ENCODE measurements around the gene SORBS1. TPM values are rescaled to one million over a fixed set of nuclear protein-coding genes. Genes with fewer than 3 reads are reported as not detected.

Gene SORBS1
- total RNA-seq, 4 donors from 2014 or later = 28.1 to 92.5 (median 41.7) TPM

- H3K4me1 ChIP-seq = no peaks in the 10 kb centered on the region
- H3K27ac ChIP-seq = no peak overlapping the region
- TF ChIP-seq POLR2A (IDR thresholded peaks at IDR 0.05) (no peak), EP300 (IDR thresholded peaks at IDR 0.05) (no peak), CTCF (IDR thresholded peaks at IDR 0.05) (no peak), POLR2AphosphoS5 (IDR thresholded peaks at IDR 0.05) (no peak)
- H3K9me3 ChIP-seq = no peaks in the 10 kb centered on the region
- WGBS = 81% methylated on average over 3 of the region's 3 CpGs
- H3K36me3 ChIP-seq = peaks cover 20% of the 10 kb centered on the region
- DNase-seq (ENCODE audit: low spot score in 2 of 2) = no peak
- H3K4me3 ChIP-seq = no peak overlapping the region
- H3K27me3 ChIP-seq = no peaks in the 10 kb centered on the region
Observed at GRCh38 chr10:95341716-95342130, 219.4 kb downstream of the SORBS1 start.

GRCh38 chr10:95339863-95340262 lies 221.3 kb downstream of the SORBS1 start:
- Histone ChIP-seq H3K27me3 (no peaks in the 10 kb centered on the region), H3K4me1 (peaks cover 4% of the 10 kb centered on the region), H3K4me3 (no peak overlapping the region), H3K9me3 (no peaks in the 10 kb centered on the region), H3K27ac (no peak overlapping the region), H3K36me3 (peaks cover 20% of the 10 kb centered on the region)
- TF ChIP-seq CTCF (IDR thresholded peaks at IDR 0.05) (no peak), POLR2A (IDR thresholded peaks at IDR 0.05) (no peak), EP300 (IDR thresholded peaks at IDR 0.05) (no peak)
- no peak for DNase-seq (ENCODE audit: low spot score in 2 of 2)
- WGBS = 93% methylated on average over 1 of the region's 1 CpG

- no peak overlapping the region for H3K27ac ChIP-seq
- WGBS = 82% methylated on average over 10 of the region's 10 CpGs
Observed at GRCh38 chr10:95337423-95338160, 223.6 kb downstream of the SORBS1 start.

GRCh38 chr10:95336702-95337101 lies 224.5 kb downstream of the SORBS1 start:
- H3K9me3 ChIP-seq = no peaks in the 10 kb centered on the region
- no peak overlapping the region for H3K27ac ChIP-seq
- peaks cover 15% of the 10 kb centered on the region for H3K4me1 ChIP-seq
- no peak for DNase-seq (ENCODE audit: low spot score in 2 of 2)
- no peaks in the 10 kb centered on the region for H3K27me3 ChIP-seq
- WGBS = 96% methylated on average over 9 of the region's 9 CpGs
- no peak overlapping the region for H3K4me3 ChIP-seq
- TF ChIP-seq CTCF (IDR thresholded peaks at IDR 0.05) (no peak), EP300 (IDR thresholded peaks at IDR 0.05) (no peak), POLR2AphosphoS5 (IDR thresholded peaks at IDR 0.05) (no peak), POLR2A (IDR thresholded peaks at IDR 0.05) (no peak)
- H3K36me3 ChIP-seq = peaks cover 16% of the 10 kb centered on the region

More at GRCh38 chr10:95337423-95338160, 223.6 kb downstream of the SORBS1 start:
- Histone ChIP-seq H3K9me3 (no peaks in the 10 kb centered on the region), H3K27me3 (no peaks in the 10 kb centered on the region), H3K4me1 (peaks cover 15% of the 10 kb centered on the region), H3K4me3 (no peak overlapping the region), H3K36me3 (peaks cover 16% of the 10 kb centered on the region)
- no peak for DNase-seq (ENCODE audit: low spot score in 2 of 2)
- TF ChIP-seq POLR2AphosphoS5 (IDR thresholded peaks at IDR 0.05) (no peak), CTCF (IDR thresholded peaks at IDR 0.05) (no peak), EP300 (IDR thresholded peaks at IDR 0.05) (no peak), POLR2A (IDR thresholded peaks at IDR 0.05) (no peak)

GRCh38 chr10:95335933-95336699 lies 225.1 kb downstream of the SORBS1 start:
- H3K27me3 ChIP-seq = no peaks in the 10 kb centered on the region
- no peaks in the 10 kb centered on the region for H3K9me3 ChIP-seq
- no peak overlapping the region for H3K4me3 ChIP-seq
- peaks cover 16% of the 10 kb centered on the region for H3K36me3 ChIP-seq
- H3K4me1 ChIP-seq = peaks cover 15% of the 10 kb centered on the region
- TF ChIP-seq POLR2AphosphoS5 (IDR thresholded peaks at IDR 0.05) (no peak), POLR2A (IDR thresholded peaks at IDR 0.05) (no peak), EP300 (IDR thresholded peaks at IDR 0.05) (no peak), CTCF (IDR thresholded peaks at IDR 0.05) (no peak)
- WGBS = 91% methylated on average over 19 of the region's 19 CpGs
- DNase-seq (ENCODE audit: low spot score in 2 of 2) = no peak
- no peak overlapping the region for H3K27ac ChIP-seq

Data from suprapubic skin (tissue), 4 donors.